Measurements from ENCODE around the gene PLD1.

The PLD1 gene

DNA sequence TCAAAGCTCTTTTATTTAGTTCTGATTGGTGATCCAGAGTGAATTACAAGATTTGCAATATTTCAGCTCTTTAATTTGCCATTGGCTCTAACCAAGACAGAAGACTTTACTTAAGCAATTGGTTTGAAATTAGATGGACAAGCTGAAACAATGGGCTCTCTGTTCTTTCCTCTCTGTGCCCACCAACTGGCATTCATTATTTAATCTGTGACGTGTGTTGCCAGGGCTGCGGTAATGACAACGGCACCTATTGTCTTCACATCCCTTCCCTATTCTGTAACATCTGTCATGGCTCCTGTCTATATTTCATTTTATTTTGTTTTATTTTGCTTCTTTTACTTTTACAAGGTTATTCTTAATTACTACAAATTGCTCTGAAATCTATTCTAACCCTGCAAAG lies 33.9 kb downstream of the PLD1 start:
- no CpG with 5 or more reads among the region's 3 CpGs for whole genome bisulfite sequencing (ENCODE audit: insufficient coverage)

DNA sequence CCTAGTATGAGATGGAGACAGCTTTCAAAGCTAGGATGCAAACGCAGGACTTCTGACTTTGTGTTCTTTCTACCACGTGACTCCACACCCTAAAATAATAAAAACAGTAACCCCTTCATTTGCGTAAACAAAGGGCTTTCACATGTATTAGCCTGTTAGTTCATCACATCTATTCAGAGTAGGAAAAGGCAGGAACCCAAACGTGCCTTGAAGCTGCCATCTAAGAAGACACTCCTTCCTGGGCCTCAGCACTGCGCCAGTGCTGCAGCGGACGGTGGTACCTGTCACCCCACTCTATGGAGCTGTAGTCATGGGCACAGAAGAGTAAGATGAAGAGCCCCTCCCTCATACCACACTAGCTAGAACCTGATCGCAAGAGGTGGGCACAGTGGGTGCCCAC lies 34.3 kb downstream of the PLD1 start:
- Histone ChIP-seq H3K9me3 (ENCODE audit: control extremely low read depth in 1 of 5, control insufficient read depth in 4 of 5, insufficient read depth in 2 of 5, low read depth in 1 of 5, low read length in 4 of 5) (no peaks in the 10 kb centered on the region), H3K36me3 (ENCODE audit: control insufficient read depth in 4 of 4, insufficient read depth in 4 of 4, low read length in 3 of 4) (no peaks in the 10 kb centered on the region), H3K4me1 (ENCODE audit: control extremely low read depth in 1 of 4, control insufficient read depth in 4 of 4, insufficient read depth in 4 of 4, low read length in 3 of 4) (peaks cover 0 to 10% (median 7%) of the 10 kb centered on the region in 4 experiments), H3K27me3 (replicated peaks in 2 of 5; ENCODE audit: control insufficient read depth in 4 of 5, insufficient read depth in 5 of 5, low read length in 4 of 5) (no peaks in the 10 kb centered on the region), H3K27ac (ENCODE audit: insufficient read depth in 1 of 2, low read depth in 1 of 2, low read length in 2 of 2, poor library complexity in 1 of 2, severe bottlenecking in 2 of 2) (no peak overlapping the region), H3K4me3 (ENCODE audit: control insufficient read depth in 1 of 7, extremely low read depth in 1 of 7, insufficient read depth in 4 of 7, low read depth in 2 of 7, low read length in 6 of 7) (no peak overlapping the region)
- 90% methylated on average over 6 of the region's 8 CpGs for WGBS (ENCODE audit: insufficient coverage)
- ChIA-PET POLR2A (no interaction called here), CTCF (interaction anchor here (1.0 to 7.4 kb wide), 6 partner anchors 14 to 160 kb away, joined by 3 to 74 read pairs (median 4); no protein-coding TSS in a partner anchor)
- no peak for DNase-seq

More for the DNA sequence above, 33.9 kb downstream of the PLD1 start:
- H3K4me1 ChIP-seq (ENCODE audit: control extremely low read depth in 1 of 4, control insufficient read depth in 4 of 4, insufficient read depth in 4 of 4, low read length in 3 of 4), result peaks cover 0 to 10% (median 7%) of the 10 kb centered on the region in 4 experiments
- no peaks in the 10 kb centered on the region for H3K27me3 ChIP-seq (replicated peaks in 2 of 5; ENCODE audit: control insufficient read depth in 4 of 5, insufficient read depth in 5 of 5, low read length in 4 of 5)
- DNase-seq, result peak in 1 of 3 donors; percentile 28
- H3K9me3 ChIP-seq (ENCODE audit: control extremely low read depth in 1 of 5, control insufficient read depth in 4 of 5, insufficient read depth in 2 of 5, low read depth in 1 of 5, low read length in 4 of 5), result no peaks in the 10 kb centered on the region
- no peak overlapping the region for H3K27ac ChIP-seq (ENCODE audit: insufficient read depth in 1 of 2, low read depth in 1 of 2, low read length in 2 of 2, poor library complexity in 1 of 2, severe bottlenecking in 2 of 2)
- H3K36me3 ChIP-seq (ENCODE audit: control insufficient read depth in 4 of 4, insufficient read depth in 4 of 4, low read length in 3 of 4), result no peaks in the 10 kb centered on the region
- POLR2A ChIA-PET, result no interaction called here
- no peak overlapping the region for H3K4me3 ChIP-seq (ENCODE audit: control insufficient read depth in 1 of 7, extremely low read depth in 1 of 7, insufficient read depth in 4 of 7, low read depth in 2 of 7, low read length in 6 of 7)
- CTCF ChIA-PET, result interaction anchor here (1.6 to 7.4 kb wide), 5 partner anchors 14 to 161 kb away, joined by 3 to 74 read pairs (median 4); no protein-coding TSS in a partner anchor

DNA sequence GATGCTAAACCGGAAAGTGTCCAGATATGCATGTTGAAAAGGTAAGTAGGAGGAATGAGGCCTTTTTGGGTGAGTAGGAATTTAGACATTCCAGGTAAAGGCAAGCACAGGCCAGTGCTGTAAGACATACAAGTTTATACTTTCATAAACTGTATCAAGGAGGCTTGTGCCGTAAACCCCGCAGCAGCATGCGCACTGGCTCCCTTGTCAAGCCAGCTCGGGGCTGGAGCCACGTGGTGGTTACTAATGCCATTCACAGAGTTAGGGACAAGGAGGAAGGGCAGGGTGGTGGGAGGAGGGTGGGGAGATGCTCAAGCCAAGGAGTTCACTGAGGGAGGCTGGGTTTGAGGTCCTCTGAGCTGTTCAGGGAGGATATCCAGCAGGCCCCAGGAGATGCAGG lies 35.8 kb downstream of the PLD1 start:
- H3K4me1 ChIP-seq (ENCODE audit: control extremely low read depth in 1 of 4, control insufficient read depth in 4 of 4, insufficient read depth in 4 of 4, low read length in 3 of 4), result peaks cover 0 to 10% (median 7%) of the 10 kb centered on the region in 4 experiments
- no peaks in the 10 kb centered on the region for H3K27me3 ChIP-seq (replicated peaks in 2 of 5; ENCODE audit: control insufficient read depth in 4 of 5, insufficient read depth in 5 of 5, low read length in 4 of 5)
- ChIA-PET POLR2A (no interaction called here), CTCF (interaction anchor here (2.3 to 7.4 kb wide), 2 partner anchors 16 to 129 kb away, joined by 5 to 74 read pairs; no protein-coding TSS in a partner anchor)
- H3K36me3 ChIP-seq (ENCODE audit: control insufficient read depth in 4 of 4, insufficient read depth in 4 of 4, low read length in 3 of 4), result no peaks in the 10 kb centered on the region
- no peak overlapping the region for H3K4me3 ChIP-seq (ENCODE audit: control insufficient read depth in 1 of 7, extremely low read depth in 1 of 7, insufficient read depth in 4 of 7, low read depth in 2 of 7, low read length in 6 of 7)
- no peak for DNase-seq
- WGBS (ENCODE audit: insufficient coverage), result 83% methylated on average over 6 of the region's 6 CpGs
- H3K9me3 ChIP-seq (ENCODE audit: control extremely low read depth in 1 of 5, control insufficient read depth in 4 of 5, insufficient read depth in 2 of 5, low read depth in 1 of 5, low read length in 4 of 5), result no peaks in the 10 kb centered on the region
- no peak overlapping the region for H3K27ac ChIP-seq (ENCODE audit: insufficient read depth in 1 of 2, low read depth in 1 of 2, low read length in 2 of 2, poor library complexity in 1 of 2, severe bottlenecking in 2 of 2)

DNA sequence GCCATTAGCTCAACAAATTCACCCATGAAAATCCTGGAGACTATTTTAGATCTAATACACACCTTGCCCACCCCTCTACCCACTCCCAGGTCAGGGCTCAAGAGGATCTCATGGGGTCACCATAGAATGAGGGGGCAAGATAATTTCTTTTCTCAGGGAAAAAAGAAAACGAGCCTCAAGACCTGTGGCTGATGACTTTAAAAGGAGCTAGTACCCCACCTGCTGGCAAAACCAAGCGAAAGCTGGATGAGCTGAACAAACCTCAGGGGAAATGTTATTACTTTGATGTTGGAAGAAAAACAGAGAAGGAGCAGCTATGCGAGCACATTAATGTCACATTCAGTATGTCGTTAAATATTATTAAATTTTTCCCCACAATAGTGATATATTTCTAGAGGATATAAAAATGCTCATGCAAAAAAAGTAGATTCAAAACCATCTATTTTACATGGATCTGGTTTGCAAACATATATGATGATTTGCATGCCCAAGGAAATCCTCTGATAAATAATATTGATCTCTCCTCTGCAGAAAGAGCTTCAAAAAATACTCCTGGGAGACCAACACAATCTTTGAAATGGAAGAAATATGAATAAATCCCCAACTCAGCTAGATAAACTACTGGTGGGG lies 37.7 kb downstream of the PLD1 start:
- H3K27me3 ChIP-seq (replicated peaks in 2 of 5; ENCODE audit: control insufficient read depth in 4 of 5, insufficient read depth in 5 of 5, low read length in 4 of 5), result no peaks in the 10 kb centered on the region
- POLR2A ChIA-PET, result no interaction called here
- CTCF ChIA-PET, result interaction anchor here (0.6 to 7.4 kb wide), 37 partner anchors 9 to 810 kb away, joined by 3 to 74 read pairs (median 5); partner anchors contain the start of gene PLD1
- H3K27ac ChIP-seq (ENCODE audit: insufficient read depth in 1 of 2, low read depth in 1 of 2, low read length in 2 of 2, poor library complexity in 1 of 2, severe bottlenecking in 2 of 2), result no peak overlapping the region
- no peaks in the 10 kb centered on the region for H3K9me3 ChIP-seq (ENCODE audit: control extremely low read depth in 1 of 5, control insufficient read depth in 4 of 5, insufficient read depth in 2 of 5, low read depth in 1 of 5, low read length in 4 of 5)
- peaks cover 0 to 8% (median 4%) of the 10 kb centered on the region in 4 experiments for H3K4me1 ChIP-seq (ENCODE audit: control extremely low read depth in 1 of 4, control insufficient read depth in 4 of 4, insufficient read depth in 4 of 4, low read length in 3 of 4)
- H3K36me3 ChIP-seq (ENCODE audit: control insufficient read depth in 4 of 4, insufficient read depth in 4 of 4, low read length in 3 of 4), result no peaks in the 10 kb centered on the region
- 0% methylated on average over 2 of the region's 4 CpGs for WGBS (ENCODE audit: insufficient coverage)
- no peak overlapping the region for H3K4me3 ChIP-seq (ENCODE audit: control insufficient read depth in 1 of 7, extremely low read depth in 1 of 7, insufficient read depth in 4 of 7, low read depth in 2 of 7, low read length in 6 of 7)
- DNase-seq, result peak; percentile 58 to 78 (median 68)

DNA sequence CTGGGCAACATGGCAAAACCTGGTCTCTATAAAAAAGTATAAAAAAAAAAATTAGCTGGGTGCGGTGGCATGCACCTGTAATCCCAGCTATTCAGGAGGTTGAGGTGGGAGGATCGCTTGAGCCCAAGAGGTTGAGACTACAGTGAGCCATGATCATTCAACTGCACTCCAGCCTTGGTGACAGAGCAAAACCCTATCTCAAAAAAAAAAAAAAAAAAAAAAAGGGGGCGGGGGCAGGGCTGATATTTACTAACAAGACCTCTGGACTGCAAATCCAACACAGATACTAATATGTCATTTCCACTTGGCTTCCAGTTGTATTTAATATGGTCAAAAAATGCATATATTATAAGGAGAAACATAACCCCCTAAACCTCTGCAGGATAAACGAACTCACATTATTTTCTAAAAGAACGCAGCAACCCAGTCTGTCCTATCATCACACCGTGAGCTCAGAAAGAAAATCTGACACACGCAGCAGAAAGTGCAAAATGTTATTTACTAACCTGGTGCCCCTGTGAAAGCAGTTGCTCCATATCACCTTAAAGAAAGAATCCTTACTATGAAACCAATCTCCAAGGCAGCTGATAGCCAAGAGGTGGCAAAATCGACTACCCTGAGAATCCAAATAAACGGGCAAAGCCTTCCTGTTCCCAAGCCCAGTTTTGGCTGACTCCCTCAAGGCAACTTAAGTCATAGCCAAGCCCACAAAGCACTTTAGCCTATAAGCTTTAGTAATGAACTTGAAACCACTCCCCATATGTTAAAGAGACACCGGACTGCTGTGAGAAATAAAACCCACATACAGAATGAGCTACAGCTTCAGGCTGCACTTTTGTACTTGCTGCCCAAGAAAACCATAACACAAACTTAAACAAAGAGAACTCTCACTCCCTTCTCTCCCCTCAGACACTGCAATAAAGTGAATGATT lies 39.3 kb downstream of the PLD1 start:
- POLR2A ChIA-PET, result no interaction called here
- no peak overlapping the region for H3K27ac ChIP-seq (ENCODE audit: insufficient read depth in 1 of 2, low read depth in 1 of 2, low read length in 2 of 2, poor library complexity in 1 of 2, severe bottlenecking in 2 of 2)
- H3K4me3 ChIP-seq (ENCODE audit: control insufficient read depth in 1 of 7, extremely low read depth in 1 of 7, insufficient read depth in 4 of 7, low read depth in 2 of 7, low read length in 6 of 7), result peak overlapping the region in 3 of 7 experiments; percentile 2 to 52 (median 41)
- H3K36me3 ChIP-seq (ENCODE audit: control insufficient read depth in 4 of 4, insufficient read depth in 4 of 4, low read length in 3 of 4), result no peaks in the 10 kb centered on the region
- DNase-seq, result peak in 2 of 3 donors; percentile 41 to 60
- 42% methylated on average over 7 of the region's 10 CpGs for WGBS (ENCODE audit: insufficient coverage)
- H3K9me3 ChIP-seq (ENCODE audit: control extremely low read depth in 1 of 5, control insufficient read depth in 4 of 5, insufficient read depth in 2 of 5, low read depth in 1 of 5, low read length in 4 of 5), result no peaks in the 10 kb centered on the region
- H3K4me1 ChIP-seq (ENCODE audit: control extremely low read depth in 1 of 4, control insufficient read depth in 4 of 4, insufficient read depth in 4 of 4, low read length in 3 of 4), result peaks cover 0 to 3% (median 0%) of the 10 kb centered on the region in 4 experiments
- CTCF ChIA-PET, result interaction anchor here (0.6 to 7.4 kb wide), 18 partner anchors 7 to 551 kb away, joined by 3 to 74 read pairs (median 6); partner anchors contain the start of gene PLD1
- H3K27me3 ChIP-seq (replicated peaks in 2 of 5; ENCODE audit: control insufficient read depth in 4 of 5, insufficient read depth in 5 of 5, low read length in 4 of 5), result no peaks in the 10 kb centered on the region

DNA sequence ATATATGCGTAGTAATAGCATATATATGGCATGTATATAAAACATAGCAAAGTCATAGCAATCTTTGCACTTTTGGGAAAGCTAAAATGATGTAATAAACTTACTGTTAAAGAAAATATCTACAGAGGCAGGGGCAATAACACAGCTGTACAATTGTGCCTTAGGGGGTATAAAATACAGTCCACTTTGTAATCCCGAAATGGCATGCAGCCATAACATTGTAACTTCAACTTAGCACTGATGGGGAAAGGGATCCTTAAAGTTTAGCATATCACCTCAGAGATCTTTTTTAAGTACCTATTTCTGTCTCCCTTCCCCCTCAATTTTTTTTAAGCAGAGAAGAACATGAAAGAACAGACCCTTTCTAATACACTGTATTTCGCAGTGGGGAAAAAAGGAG lies 40.8 kb downstream of the PLD1 start:
- Histone ChIP-seq H3K4me1 (ENCODE audit: control extremely low read depth in 1 of 4, control insufficient read depth in 4 of 4, insufficient read depth in 4 of 4, low read length in 3 of 4) (peaks cover 0 to 1% (median 0%) of the 10 kb centered on the region in 4 experiments), H3K36me3 (ENCODE audit: control insufficient read depth in 4 of 4, insufficient read depth in 4 of 4, low read length in 3 of 4) (no peaks in the 10 kb centered on the region), H3K27me3 (replicated peaks in 2 of 5; ENCODE audit: control insufficient read depth in 4 of 5, insufficient read depth in 5 of 5, low read length in 4 of 5) (no peaks in the 10 kb centered on the region), H3K4me3 (ENCODE audit: control insufficient read depth in 1 of 7, extremely low read depth in 1 of 7, insufficient read depth in 4 of 7, low read depth in 2 of 7, low read length in 6 of 7) (no peak overlapping the region), H3K9me3 (ENCODE audit: control extremely low read depth in 1 of 5, control insufficient read depth in 4 of 5, insufficient read depth in 2 of 5, low read depth in 1 of 5, low read length in 4 of 5) (no peaks in the 10 kb centered on the region), H3K27ac (ENCODE audit: insufficient read depth in 1 of 2, low read depth in 1 of 2, low read length in 2 of 2, poor library complexity in 1 of 2, severe bottlenecking in 2 of 2) (no peak overlapping the region)
- ChIA-PET CTCF (no interaction called here), POLR2A (no interaction called here)
- no CpG with 5 or more reads among the region's 3 CpGs for WGBS (ENCODE audit: insufficient coverage)
- DNase-seq, result no peak

DNA sequence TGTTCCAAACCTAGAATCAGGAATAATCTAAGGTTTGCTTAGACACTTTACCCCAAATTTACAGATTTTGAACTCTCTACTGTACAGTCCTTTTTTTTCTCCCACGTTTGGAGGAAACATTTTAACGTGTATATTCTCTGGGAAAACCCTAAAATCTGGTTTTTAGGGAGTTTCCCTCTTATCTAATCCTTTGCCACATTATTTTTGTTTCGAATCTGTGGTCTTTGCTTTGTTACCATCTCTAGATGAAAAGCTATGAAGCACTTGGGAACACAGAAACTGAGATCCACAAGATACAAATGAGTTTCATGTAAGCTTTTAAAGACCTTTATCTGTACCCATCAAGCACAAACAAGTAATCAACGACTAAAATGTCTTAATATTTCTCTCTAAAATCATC lies 41.3 kb downstream of the PLD1 start:
- Histone ChIP-seq H3K4me1 (ENCODE audit: control extremely low read depth in 1 of 4, control insufficient read depth in 4 of 4, insufficient read depth in 4 of 4, low read length in 3 of 4) (no peaks in the 10 kb centered on the region), H3K27me3 (replicated peaks in 2 of 5; ENCODE audit: control insufficient read depth in 4 of 5, insufficient read depth in 5 of 5, low read length in 4 of 5) (no peaks in the 10 kb centered on the region), H3K36me3 (ENCODE audit: control insufficient read depth in 4 of 4, insufficient read depth in 4 of 4, low read length in 3 of 4) (no peaks in the 10 kb centered on the region), H3K4me3 (ENCODE audit: control insufficient read depth in 1 of 7, extremely low read depth in 1 of 7, insufficient read depth in 4 of 7, low read depth in 2 of 7, low read length in 6 of 7) (no peak overlapping the region), H3K27ac (ENCODE audit: insufficient read depth in 1 of 2, low read depth in 1 of 2, low read length in 2 of 2, poor library complexity in 1 of 2, severe bottlenecking in 2 of 2) (no peak overlapping the region), H3K9me3 (ENCODE audit: control extremely low read depth in 1 of 5, control insufficient read depth in 4 of 5, insufficient read depth in 2 of 5, low read depth in 1 of 5, low read length in 4 of 5) (no peaks in the 10 kb centered on the region)
- 88% methylated on average over 3 of the region's 4 CpGs for WGBS (ENCODE audit: insufficient coverage)
- CTCF ChIA-PET, result no interaction called here
- DNase-seq, result no peak
- POLR2A ChIA-PET, result no interaction called here

Data from common myeloid progenitor, CD34-positive (primary cell).